SK-N-SH (cell line): ENCODE data around the gene SURF6.

Experiments
- CTCF ChIP-seq: fragments of 200-600 bp; sonication (generic); IDR thresholded peaks from 2 replicates; pipeline ENCODE4 v1.6.1; 2017; ENCODE audit warnings: antibody characterized with exemption, mild to moderate bottlenecking, moderate library complexity
- EP300 ChIP-seq, 2 experiments: IDR thresholded peaks; 2 replicates each; pipeline versions ENCODE4 v1.4.0 to v1.6.1; 2012; ENCODE audit warnings: borderline replicate concordance in 1 of 2, low read depth in 1 of 2, low read length in 1 of 2
- JUND ChIP-seq: IDR thresholded peaks from 2 replicates; pipeline ENCODE4 v1.4.0; 2012
- MAX ChIP-seq: IDR thresholded peaks from 2 replicates; pipeline ENCODE4 v1.4.0; 2012; ENCODE audit warnings: low read depth
- MXI1 ChIP-seq: IDR thresholded peaks from 2 replicates; pipeline ENCODE4 v1.6.1; 2012; ENCODE audit warnings: mild to moderate bottlenecking, low read depth, low read length, improper control_type of control experiment
- NFIC ChIP-seq: IDR thresholded peaks from 2 replicates; pipeline ENCODE4 v1.4.0; 2012; ENCODE audit warnings: borderline replicate concordance
- POLR2AphosphoS5 ChIP-seq: IDR thresholded peaks from 2 replicates; pipeline ENCODE4 v1.6.1; 2012; ENCODE audit warnings: low read depth, low read length
- RAD21 ChIP-seq: IDR thresholded peaks from 2 replicates; pipeline ENCODE4 v1.6.1; 2012; ENCODE audit warnings: mild to moderate bottlenecking, low read length
- REST ChIP-seq: IDR thresholded peaks from 2 replicates; pipeline ENCODE4 v1.6.1; 2012; ENCODE audit warnings: mild to moderate bottlenecking, low read depth, low read length, moderate library complexity
- RFX5 ChIP-seq: IDR thresholded peaks from 2 replicates; pipeline ENCODE4 v1.6.1; 2012; ENCODE audit warnings: mild to moderate bottlenecking, improper control_type of control experiment, low read length
- SIN3A ChIP-seq: IDR thresholded peaks from 2 replicates; pipeline ENCODE4 v1.6.1; 2012; ENCODE audit warnings: low read depth, mild to moderate bottlenecking, low read length, moderate library complexity, borderline replicate concordance

GRCh38 chr9:133304477-133305377 lies 31.3 kb downstream of the SURF6 start:
- TF ChIP-seq CTCF, result no peak
- TF ChIP-seq EP300 (IDR thresholded peaks at IDR 0.05; ENCODE audit: borderline replicate concordance in 1 of 2, low read depth in 1 of 2, low read length in 1 of 2), result no peak
- no peak for TF ChIP-seq RFX5
- TF ChIP-seq MAX, result no peak
- no peak for TF ChIP-seq RAD21
- no peak for TF ChIP-seq JUND
- TF ChIP-seq REST, result no peak
- TF ChIP-seq MXI1, result no peak
- TF ChIP-seq NFIC, result no peak
- no peak for TF ChIP-seq SIN3A
- TF ChIP-seq POLR2AphosphoS5, result no peak
